Measurements from ENCODE around the gene CTBP2. TPM values are rescaled to one million over a fixed set of nuclear protein-coding genes. Genes with fewer than 3 reads are reported as not detected.

The CTBP2 gene
- total RNA-seq, 1 donor from 2014 or later: 127 TPM

GRCh38 chr10:125148528-125148927, 11.8 kb downstream of the CTBP2 start:
- Mint-ChIP-seq H3K4me3 (no peak overlapping the region), H3K27ac (ENCODE audit: unreplicated experiment) (no peak overlapping the region), H3K9me3 (no peaks in the 10 kb centered on the region), H3K27me3 (ENCODE audit: low read depth) (no peaks in the 10 kb centered on the region), H3K4me1 (peaks cover 78% of the 10 kb centered on the region), H3K36me3 (ENCODE audit: low read depth) (peaks cover 9% of the 10 kb centered on the region)
- TF ChIP-seq, protein P1, sequence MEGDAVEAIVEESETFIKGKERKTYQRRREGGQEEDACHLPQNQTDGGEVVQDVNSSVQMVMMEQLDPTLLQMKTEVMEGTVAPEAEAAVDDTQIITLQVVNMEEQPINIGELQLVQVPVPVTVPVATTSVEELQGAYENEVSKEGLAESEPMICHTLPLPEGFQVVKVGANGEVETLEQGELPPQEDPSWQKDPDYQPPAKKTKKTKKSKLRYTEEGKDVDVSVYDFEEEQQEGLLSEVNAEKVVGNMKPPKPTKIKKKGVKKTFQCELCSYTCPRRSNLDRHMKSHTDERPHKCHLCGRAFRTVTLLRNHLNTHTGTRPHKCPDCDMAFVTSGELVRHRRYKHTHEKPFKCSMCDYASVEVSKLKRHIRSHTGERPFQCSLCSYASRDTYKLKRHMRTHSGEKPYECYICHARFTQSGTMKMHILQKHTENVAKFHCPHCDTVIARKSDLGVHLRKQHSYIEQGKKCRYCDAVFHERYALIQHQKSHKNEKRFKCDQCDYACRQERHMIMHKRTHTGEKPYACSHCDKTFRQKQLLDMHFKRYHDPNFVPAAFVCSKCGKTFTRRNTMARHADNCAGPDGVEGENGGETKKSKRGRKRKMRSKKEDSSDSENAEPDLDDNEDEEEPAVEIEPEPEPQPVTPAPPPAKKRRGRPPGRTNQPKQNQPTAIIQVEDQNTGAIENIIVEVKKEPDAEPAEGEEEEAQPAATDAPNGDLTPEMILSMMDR (conservative IDR thresholded peaks at IDR 0.05): no peak
- no peak for DNase-seq (ENCODE audit: low read depth, low spot score)

DNA sequence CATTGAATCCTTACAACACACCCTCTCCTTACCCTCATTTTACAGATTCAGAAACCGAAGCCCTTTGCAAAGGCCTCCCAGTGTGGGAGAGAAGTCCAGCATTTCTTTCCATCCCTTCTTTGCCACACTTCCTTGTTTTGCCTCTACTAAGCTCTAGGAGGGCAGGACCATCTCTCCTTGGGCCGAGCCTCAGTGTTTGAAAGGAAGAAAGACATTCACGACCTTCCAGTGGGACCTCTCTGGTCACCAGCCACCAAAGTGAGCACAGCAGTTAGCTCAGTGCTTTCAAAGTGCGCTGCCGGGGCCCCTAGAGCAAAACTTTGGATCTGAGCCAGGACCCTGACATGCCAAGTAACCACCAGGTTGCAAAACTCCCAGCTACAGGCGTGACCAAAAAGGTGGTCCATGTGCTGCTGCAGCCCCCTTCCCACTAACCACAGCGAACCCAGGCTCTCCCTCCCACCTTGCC, 12.4 kb downstream of the CTBP2 start:
- no peak for DNase-seq (ENCODE audit: low read depth, low spot score)
- H3K4me3 Mint-ChIP-seq: no peak overlapping the region
- H3K27ac Mint-ChIP-seq (ENCODE audit: unreplicated experiment): no peak overlapping the region

DNA sequence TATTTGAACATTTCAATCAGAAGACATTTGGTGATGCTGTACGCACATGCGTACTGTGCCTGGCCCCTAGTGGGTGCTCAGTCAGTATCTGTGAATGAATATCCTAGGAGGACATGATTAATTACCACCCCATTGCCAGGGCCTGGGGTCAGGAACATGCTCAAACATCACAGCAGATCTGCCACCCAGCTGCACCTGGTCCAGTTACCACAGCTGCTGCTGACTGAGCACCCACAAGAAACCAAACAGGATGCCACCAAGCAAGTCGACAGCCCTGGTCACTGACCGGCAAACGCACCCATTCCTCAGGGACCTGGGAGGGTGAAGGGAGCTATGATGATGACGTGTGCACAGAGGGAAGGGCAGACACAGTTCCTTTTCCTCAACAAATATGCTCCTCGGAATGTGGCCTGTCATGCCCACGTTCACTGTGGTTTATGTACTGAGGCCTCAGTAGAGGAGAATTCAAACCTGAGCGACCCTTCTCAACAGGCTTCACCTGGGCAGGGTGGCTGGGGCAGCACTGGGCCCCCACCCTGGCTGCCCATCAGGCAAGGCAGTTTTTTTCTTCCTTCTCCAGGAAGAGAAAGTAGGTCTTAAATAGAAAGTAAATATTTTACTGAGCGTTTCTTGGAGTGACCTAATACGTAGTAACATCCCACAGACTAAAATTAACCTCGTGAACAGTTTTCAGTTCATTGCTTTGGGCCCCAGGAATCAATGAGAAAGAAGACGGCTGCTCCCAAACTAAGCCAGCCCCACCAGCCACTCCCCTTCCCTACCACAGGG, 13.4 kb downstream of the CTBP2 start:
- no peaks in the 10 kb centered on the region for H3K9me3 Mint-ChIP-seq
- DNase-seq (ENCODE audit: low read depth, low spot score): no peak
- H3K4me3 Mint-ChIP-seq: no peak overlapping the region
- TF ChIP-seq, protein P1 (conservative IDR thresholded peaks at IDR 0.05): no peak
- peak overlapping the region; percentile 58 for H3K27ac Mint-ChIP-seq (ENCODE audit: unreplicated experiment)
- peaks cover 9% of the 10 kb centered on the region for H3K36me3 Mint-ChIP-seq (ENCODE audit: low read depth)
- H3K27me3 Mint-ChIP-seq (ENCODE audit: low read depth): no peaks in the 10 kb centered on the region
- peaks cover 70% of the 10 kb centered on the region for H3K4me1 Mint-ChIP-seq

More for the DNA sequence above, 12.4 kb downstream of the CTBP2 start:
- TF ChIP-seq, protein P1 (conservative IDR thresholded peaks at IDR 0.05): no peak
- H3K27me3 Mint-ChIP-seq (ENCODE audit: low read depth): no peaks in the 10 kb centered on the region
- H3K36me3 Mint-ChIP-seq (ENCODE audit: low read depth): peaks cover 9% of the 10 kb centered on the region
- no peaks in the 10 kb centered on the region for H3K9me3 Mint-ChIP-seq
- H3K4me1 Mint-ChIP-seq: peaks cover 73% of the 10 kb centered on the region

- Mint-ChIP-seq H3K27ac (ENCODE audit: unreplicated experiment) (no peak overlapping the region), H3K4me1 (peaks cover 67% of the 10 kb centered on the region), H3K9me3 (no peaks in the 10 kb centered on the region), H3K27me3 (ENCODE audit: low read depth) (no peaks in the 10 kb centered on the region), H3K36me3 (ENCODE audit: low read depth) (peaks cover 4% of the 10 kb centered on the region), H3K4me3 (no peak overlapping the region)
- TF ChIP-seq, protein P1 (conservative IDR thresholded peaks at IDR 0.05): no peak
- no peak for DNase-seq (ENCODE audit: low read depth, low spot score)
Observed at GRCh38 chr10:125145636-125146035, 14.7 kb downstream of the CTBP2 start.

- Mint-ChIP-seq H3K4me3 (no peak overlapping the region), H3K4me1 (peaks cover 62% of the 10 kb centered on the region), H3K36me3 (ENCODE audit: low read depth) (peaks cover under 1% of the 10 kb centered on the region), H3K27me3 (ENCODE audit: low read depth) (no peaks in the 10 kb centered on the region), H3K27ac (ENCODE audit: unreplicated experiment) (no peak overlapping the region), H3K9me3 (no peaks in the 10 kb centered on the region)
- no peak for DNase-seq (ENCODE audit: low read depth, low spot score)
- TF ChIP-seq, protein P1 (conservative IDR thresholded peaks at IDR 0.05): peak; percentile 60
Observed at GRCh38 chr10:125144693-125145623, 15.4 kb downstream of the CTBP2 start.
